ENCODE data around the gene PRMT1.
A peak's percentile ranks its signal among the peaks of the same experiment; 100 is the strongest.

PRMT1 gene

DNA sequence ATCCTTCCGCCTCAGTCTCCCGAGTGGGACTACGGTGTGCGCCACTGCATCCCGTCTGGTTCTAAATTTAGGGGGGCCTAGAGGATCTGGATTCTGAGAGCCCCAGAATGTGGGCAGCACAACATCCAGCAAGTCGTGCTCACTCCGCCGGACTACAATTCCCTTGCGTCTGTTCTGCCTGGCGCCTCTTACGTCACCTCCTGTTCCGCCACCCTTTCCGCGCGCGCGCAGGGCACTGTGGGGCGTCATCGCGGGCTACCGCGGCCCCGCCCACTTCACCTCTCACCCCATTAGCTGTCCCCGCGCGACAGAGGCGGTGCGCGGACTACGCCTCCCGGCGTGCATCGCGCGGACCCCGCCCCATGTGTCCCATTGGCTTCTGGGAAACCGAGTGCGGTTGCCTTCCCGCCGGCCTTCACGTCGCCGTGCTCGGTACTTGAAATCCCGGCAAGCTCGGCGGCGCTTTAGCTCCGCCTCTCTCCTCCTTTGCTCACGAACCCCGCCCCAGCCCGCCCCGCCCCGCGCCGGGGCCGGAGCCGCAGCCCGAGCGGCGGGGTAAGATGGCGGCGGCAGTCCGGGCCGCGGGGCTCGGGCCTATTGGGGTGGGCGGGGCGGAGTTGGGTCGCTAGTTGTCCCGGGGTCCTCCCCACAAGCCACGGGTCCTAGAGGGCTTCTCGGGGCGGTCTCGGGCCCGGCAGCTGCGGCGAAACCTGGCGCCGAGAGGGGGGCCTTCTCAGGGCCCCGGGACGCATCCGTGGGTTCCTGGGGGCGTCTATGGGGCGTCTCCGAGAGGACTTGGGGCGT is 35.2 kb upstream of the PRMT1 start, which contains the start of gene SCAF1:
SCAF1 (plus strand) TSS at position 522 of the 804 bp plus-strand sequence. CDS start 2,818 bp downstream, outside the sequence.
- peak within 1 kb of the TSS; percentile 86 for H3K4ac ChIP-seq (ENCODE audit: low read length)
- no CpG with 5 or more reads among the region's 87 CpGs for WGBS, 2 donors (ENCODE audit: extremely low coverage in 2 of 2, insufficient read length in 2 of 2, insufficient replicate concordance in 1 of 2)

DNA sequence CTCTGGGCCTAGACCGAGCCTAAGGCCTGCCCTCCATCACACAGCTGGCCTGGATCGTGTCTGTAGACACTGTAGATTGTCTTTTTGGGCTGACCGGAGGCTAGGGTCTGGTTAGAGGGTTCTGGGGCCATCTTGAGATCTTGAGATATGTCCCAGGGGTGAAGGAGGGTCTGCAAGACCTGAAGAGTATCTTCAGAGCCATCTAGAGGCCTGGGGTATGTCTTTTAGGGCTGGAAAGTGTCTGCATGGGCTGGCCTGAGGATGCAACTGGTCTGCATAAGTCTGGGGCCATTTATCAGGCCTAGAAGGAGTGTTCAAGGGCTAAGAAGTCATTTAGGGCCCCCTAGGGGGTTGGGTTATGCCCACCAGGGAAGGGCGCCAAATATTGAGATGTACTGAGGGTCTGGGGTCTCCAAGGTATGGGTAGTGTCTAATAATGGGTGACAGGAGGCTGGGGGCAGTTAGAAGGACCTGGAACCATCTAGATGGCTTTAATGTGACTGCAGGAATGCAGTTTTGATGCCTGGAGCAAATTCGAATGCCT is 34.5 kb upstream of the PRMT1 start:
- Histone ChIP-seq H2BK5ac (ENCODE audit: low read length) (peak overlapping the region; percentile 82), H3K9ac (ENCODE audit: low read depth, low read length, poor library complexity) (peak overlapping the region; percentile 98), H3K36me3 (replicated peaks in 1 of 2; ENCODE audit: control insufficient read depth in 2 of 2, insufficient read depth in 2 of 2, low read length in 2 of 2) (peaks cover 28 to 38% of the 10 kb centered on the region in 2 donors), H3K27ac (replicated peaks; ENCODE audit: low read length) (peak overlapping the region; percentile 44), H3K23ac (ENCODE audit: low read depth, low read length, poor library complexity) (no peak overlapping the region), H3K27me3 (ENCODE audit: control insufficient read depth in 3 of 3, insufficient read depth in 3 of 3, low read depth in 1 of 3, low read length in 3 of 3) (no peaks in the 10 kb centered on the region), H2BK120ac (ENCODE audit: low read depth, low read length) (no peak overlapping the region), H3K18ac (ENCODE audit: low read length) (peak overlapping the region; percentile 97), H3K4me1 (ENCODE audit: control insufficient read depth in 2 of 2, insufficient read depth in 1 of 2, low read depth in 1 of 2, low read length in 2 of 2) (peaks cover 10 to 30% of the 10 kb centered on the region in 2 donors), H3K4ac (ENCODE audit: low read length) (no peak overlapping the region), H3K4me2 (ENCODE audit: insufficient read depth, low read length, poor library complexity, severe bottlenecking) (peak overlapping the region; percentile 84), H2BK15ac (ENCODE audit: low read length) (peak overlapping the region; percentile 70), H3K4me3 (ENCODE audit: low read length in 2 of 2) (peak overlapping the region; percentile 93 to 100), H2AK5ac (ENCODE audit: low read depth, low read length) (peak overlapping the region; percentile 4), H3K79me1 (ENCODE audit: low read depth, low read length) (peaks cover 29% of the 10 kb centered on the region), H3K9me3 (replicated peaks in 1 of 2; ENCODE audit: control insufficient read depth in 2 of 2, insufficient read depth in 1 of 2, low read depth in 1 of 2, low read length in 2 of 2) (no peaks in the 10 kb centered on the region), H2AFZ (ENCODE audit: low read length) (peak overlapping the region; percentile 74), H4K8ac (ENCODE audit: low read depth, low read length) (no peak overlapping the region), H4K91ac (ENCODE audit: low read depth, low read length, poor library complexity) (no peak overlapping the region), H2BK12ac (ENCODE audit: low read length) (no peak overlapping the region), H3K14ac (ENCODE audit: low read length) (no peak overlapping the region)
- WGBS, 2 donors (ENCODE audit: extremely low coverage in 2 of 2, insufficient read length in 2 of 2, insufficient replicate concordance in 1 of 2), result no CpG with 5 or more reads among the region's 5 CpGs
- DNase-seq (ENCODE audit: low spot score), result no peak

More for the DNA sequence above, 35.2 kb upstream of the PRMT1 start, which contains the start of gene SCAF1:
- Histone ChIP-seq H3K27me3 (ENCODE audit: control insufficient read depth in 3 of 3, insufficient read depth in 3 of 3, low read depth in 1 of 3, low read length in 3 of 3) (no peaks in the 10 kb centered on the region), H3K9ac (ENCODE audit: low read depth, low read length, poor library complexity) (peak within 1 kb of the TSS; percentile 98), H2BK12ac (ENCODE audit: low read length) (no peak within 1 kb of the TSS), H3K4me2 (ENCODE audit: insufficient read depth, low read length, poor library complexity, severe bottlenecking) (peak within 1 kb of the TSS; percentile 94), H2AFZ (ENCODE audit: low read length) (peak within 1 kb of the TSS; percentile 74), H4K91ac (ENCODE audit: low read depth, low read length, poor library complexity) (no peak within 1 kb of the TSS), H3K4me3 (ENCODE audit: low read length in 2 of 2) (peak within 1 kb of the TSS; percentile 93 to 100), H3K4me1 (ENCODE audit: control insufficient read depth in 2 of 2, insufficient read depth in 1 of 2, low read depth in 1 of 2, low read length in 2 of 2) (peaks cover 12 to 31% of the 10 kb centered on the region in 2 donors), H3K18ac (ENCODE audit: low read length) (peak within 1 kb of the TSS; percentile 97), H4K8ac (ENCODE audit: low read depth, low read length) (no peak within 1 kb of the TSS), H2BK120ac (ENCODE audit: low read depth, low read length) (peak within 1 kb of the TSS; percentile 85), H3K36me3 (replicated peaks in 1 of 2; ENCODE audit: control insufficient read depth in 2 of 2, insufficient read depth in 2 of 2, low read length in 2 of 2) (peaks cover 22 to 31% of the 10 kb centered on the region in 2 donors), H3K14ac (ENCODE audit: low read length) (no peak within 1 kb of the TSS), H3K79me1 (ENCODE audit: low read depth, low read length) (peaks cover 29% of the 10 kb centered on the region), H3K27ac (replicated peaks; ENCODE audit: low read length) (peak within 1 kb of the TSS; percentile 98), H3K23ac (ENCODE audit: low read depth, low read length, poor library complexity) (no peak within 1 kb of the TSS), H3K9me3 (replicated peaks in 1 of 2; ENCODE audit: control insufficient read depth in 2 of 2, insufficient read depth in 1 of 2, low read depth in 1 of 2, low read length in 2 of 2) (no peaks in the 10 kb centered on the region), H2BK15ac (ENCODE audit: low read length) (peak within 1 kb of the TSS; percentile 93), H2AK5ac (ENCODE audit: low read depth, low read length) (peak within 1 kb of the TSS; percentile 92), H2BK5ac (ENCODE audit: low read length) (peak within 1 kb of the TSS; percentile 99)
- DNase-seq (ENCODE audit: low spot score), result peak; percentile 99

DNA sequence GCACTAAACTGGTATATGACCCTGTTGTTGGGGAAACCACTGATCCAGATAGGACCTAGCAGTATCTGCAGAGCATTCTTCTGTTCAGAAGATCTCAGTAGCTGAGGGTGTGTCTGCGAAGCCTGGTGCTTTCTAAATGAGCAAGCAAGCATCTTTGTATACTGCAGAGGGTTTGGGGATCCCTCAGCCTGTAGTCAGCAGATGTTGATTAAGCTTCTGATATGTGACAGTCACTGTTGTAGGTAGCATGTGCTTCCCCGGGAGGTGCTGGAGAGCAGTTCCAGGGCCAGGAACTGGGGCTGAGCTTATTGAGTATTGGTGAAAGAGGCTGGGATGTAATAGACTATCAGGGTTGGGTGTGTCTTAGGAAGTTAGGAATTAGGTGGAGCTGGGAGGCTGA is 33.6 kb upstream of the PRMT1 start:
- H3K23ac ChIP-seq (ENCODE audit: low read depth, low read length, poor library complexity), result no peak overlapping the region
- H3K4me2 ChIP-seq (ENCODE audit: insufficient read depth, low read length, poor library complexity, severe bottlenecking), result no peak overlapping the region
- H2BK15ac ChIP-seq (ENCODE audit: low read length), result no peak overlapping the region
- no peak overlapping the region for H3K9ac ChIP-seq (ENCODE audit: low read depth, low read length, poor library complexity)
- H4K8ac ChIP-seq (ENCODE audit: low read depth, low read length), result no peak overlapping the region
- no peaks in the 10 kb centered on the region for H3K9me3 ChIP-seq (replicated peaks in 1 of 2; ENCODE audit: control insufficient read depth in 2 of 2, insufficient read depth in 1 of 2, low read depth in 1 of 2, low read length in 2 of 2)
- peaks cover 2 to 22% of the 10 kb centered on the region in 2 donors for H3K4me1 ChIP-seq (ENCODE audit: control insufficient read depth in 2 of 2, insufficient read depth in 1 of 2, low read depth in 1 of 2, low read length in 2 of 2)
- WGBS, 2 donors (ENCODE audit: extremely low coverage in 2 of 2, insufficient read length in 2 of 2, insufficient replicate concordance in 1 of 2), result no CpG with 5 or more reads among the region's 2 CpGs
- H2AFZ ChIP-seq (ENCODE audit: low read length), result no peak overlapping the region
- no peak overlapping the region for H2BK5ac ChIP-seq (ENCODE audit: low read length)
- no peak overlapping the region for H2AK5ac ChIP-seq (ENCODE audit: low read depth, low read length)
- H2BK120ac ChIP-seq (ENCODE audit: low read depth, low read length), result no peak overlapping the region
- H3K4me3 ChIP-seq (ENCODE audit: low read length in 2 of 2), result peak overlapping the region; percentile 35 to 93
- H3K4ac ChIP-seq (ENCODE audit: low read length), result no peak overlapping the region
- no peak overlapping the region for H2BK12ac ChIP-seq (ENCODE audit: low read length)
- DNase-seq (ENCODE audit: low spot score), result no peak
- H3K18ac ChIP-seq (ENCODE audit: low read length), result no peak overlapping the region
- H3K14ac ChIP-seq (ENCODE audit: low read length), result no peak overlapping the region
- H3K36me3 ChIP-seq (replicated peaks in 1 of 2; ENCODE audit: control insufficient read depth in 2 of 2, insufficient read depth in 2 of 2, low read length in 2 of 2), result peaks cover 28 to 47% of the 10 kb centered on the region in 2 donors
- no peaks in the 10 kb centered on the region for H3K27me3 ChIP-seq (ENCODE audit: control insufficient read depth in 3 of 3, insufficient read depth in 3 of 3, low read depth in 1 of 3, low read length in 3 of 3)
- H4K91ac ChIP-seq (ENCODE audit: low read depth, low read length, poor library complexity), result no peak overlapping the region
- H3K27ac ChIP-seq (replicated peaks; ENCODE audit: low read length), result no peak overlapping the region
- peaks cover 29% of the 10 kb centered on the region for H3K79me1 ChIP-seq (ENCODE audit: low read depth, low read length)

DNA sequence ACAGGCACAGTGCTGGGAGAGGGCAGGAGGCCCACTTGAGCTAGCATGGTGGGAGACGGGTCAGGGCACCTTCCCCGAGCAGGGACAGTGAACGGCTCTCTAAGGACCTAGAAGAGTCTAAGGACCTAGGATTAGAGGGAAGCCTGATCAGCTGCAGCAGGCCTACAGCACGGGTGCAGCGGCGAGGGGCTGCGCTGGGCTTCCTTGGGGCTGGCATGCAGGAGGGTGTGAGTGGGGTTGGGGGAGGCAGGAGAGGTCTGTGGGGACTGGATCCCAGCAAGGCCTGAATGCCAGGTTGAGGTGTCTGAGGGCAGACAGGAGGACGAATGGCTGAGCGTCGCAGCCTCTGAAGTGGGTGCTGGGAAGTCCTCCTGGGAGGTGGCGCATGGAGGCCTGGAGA is 31.5 kb upstream of the PRMT1 start:
- Histone ChIP-seq H4K91ac (ENCODE audit: low read depth, low read length, poor library complexity) (no peak overlapping the region), H4K8ac (ENCODE audit: low read depth, low read length) (peak overlapping the region; percentile 32), H3K27ac (replicated peaks; ENCODE audit: low read length) (no peak overlapping the region), H3K27me3 (ENCODE audit: control insufficient read depth in 3 of 3, insufficient read depth in 3 of 3, low read depth in 1 of 3, low read length in 3 of 3) (no peaks in the 10 kb centered on the region), H2AFZ (ENCODE audit: low read length) (no peak overlapping the region), H3K23ac (ENCODE audit: low read depth, low read length, poor library complexity) (no peak overlapping the region), H3K79me1 (ENCODE audit: low read depth, low read length) (peaks cover 31% of the 10 kb centered on the region), H3K9ac (ENCODE audit: low read depth, low read length, poor library complexity) (no peak overlapping the region), H2AK5ac (ENCODE audit: low read depth, low read length) (no peak overlapping the region), H3K4me1 (ENCODE audit: control insufficient read depth in 2 of 2, insufficient read depth in 1 of 2, low read depth in 1 of 2, low read length in 2 of 2) (peaks cover 0 to 14% of the 10 kb centered on the region in 2 donors), H2BK15ac (ENCODE audit: low read length) (no peak overlapping the region), H3K4ac (ENCODE audit: low read length) (no peak overlapping the region), H3K14ac (ENCODE audit: low read length) (no peak overlapping the region), H3K36me3 (replicated peaks in 1 of 2; ENCODE audit: control insufficient read depth in 2 of 2, insufficient read depth in 2 of 2, low read length in 2 of 2) (peaks cover 42 to 67% of the 10 kb centered on the region in 2 donors), H2BK5ac (ENCODE audit: low read length) (no peak overlapping the region), H2BK120ac (ENCODE audit: low read depth, low read length) (no peak overlapping the region), H3K9me3 (replicated peaks in 1 of 2; ENCODE audit: control insufficient read depth in 2 of 2, insufficient read depth in 1 of 2, low read depth in 1 of 2, low read length in 2 of 2) (no peaks in the 10 kb centered on the region), H3K4me3 (ENCODE audit: low read length in 2 of 2) (no peak overlapping the region), H2BK12ac (ENCODE audit: low read length) (no peak overlapping the region), H3K4me2 (ENCODE audit: insufficient read depth, low read length, poor library complexity, severe bottlenecking) (no peak overlapping the region), H3K18ac (ENCODE audit: low read length) (no peak overlapping the region)
- DNase-seq (ENCODE audit: low spot score), result no peak
- WGBS, 2 donors (ENCODE audit: extremely low coverage in 2 of 2, insufficient read length in 2 of 2, insufficient replicate concordance in 1 of 2), result no CpG with 5 or more reads among the region's 11 CpGs

Measured in neuronal stem cell (in vitro differentiated cells).